H1 (cell line): Measurements from ENCODE around the gene PLA2G4F. TPM values are rescaled to one million over a fixed set of nuclear protein-coding genes. Genes with fewer than 3 reads are reported as not detected.

Source experiments
- CTCF ChIA-PET: fragments of 300-600 bp; sonication (Branson Sonifier 250); formaldehyde crosslinking; loops from one replicate; lab custom pipeline; 2021; ENCODE audit not compliant: partially characterized antibody; lab: Charles Lee
- POLR2A ChIA-PET: fragments of 300-600 bp; sonication (Branson Sonifier 250); formaldehyde crosslinking; loops from one replicate; lab custom pipeline; 2021; ENCODE audit warnings: inconsistent platforms; ENCODE audit not compliant: partially characterized antibody; lab: Charles Lee
- DNase-seq, 2 experiments: peaks; one replicate each; pipeline versions ENCODE4 v3.0.0 to v3.0.0-alpha.2; 2010 to 2022; ENCODE audit warnings: low spot score in 2 of 2, low read depth in 1 of 2, mixed read lengths in 1 of 2
- FAIRE-seq: peaks from 2 replicates; lab custom pipeline; 2011; peaks lifted over from hg19 to GRCh38; lab: Jason Lieb, UNC
- H2AFZ ChIP-seq: 2 replicates; pipeline ENCODE4 v1.8.1; 2012; ENCODE audit warnings: low read length, inconsistent platforms
- H2AK5ac ChIP-seq: 2 replicates; pipeline ENCODE4 v1.6.1; 2013; ENCODE audit warnings: low read depth, low read length
- H2BK120ac ChIP-seq: replicated peaks from 2 replicates; pipeline ENCODE3; 2013; ENCODE audit warnings: low read depth, low read length, inconsistent platforms
- H2BK12ac ChIP-seq: 2 replicates; pipeline ENCODE4 v1.6.1; 2013; ENCODE audit warnings: low read depth, low read length
- H2BK15ac ChIP-seq: 2 replicates; pipeline ENCODE4 v1.6.1; 2013; ENCODE audit warnings: low read length
- H2BK20ac ChIP-seq: 2 replicates; pipeline ENCODE4 v1.6.1; 2013; ENCODE audit warnings: low read length
- H2BK5ac ChIP-seq: 2 replicates; pipeline ENCODE4 v1.6.1; 2013; ENCODE audit warnings: low read depth, low read length
- H3K14ac ChIP-seq: 2 replicates; pipeline ENCODE4 v1.6.1; 2013; ENCODE audit warnings: inconsistent platforms; ENCODE audit not compliant: insufficient read length
- H3K18ac ChIP-seq: 2 replicates; pipeline ENCODE4 v1.6.1; 2013; ENCODE audit warnings: low read length; ENCODE audit errors: extremely low read depth
- H3K23ac ChIP-seq: 2 replicates; pipeline ENCODE4 v1.6.1; 2013; ENCODE audit warnings: inconsistent platforms; ENCODE audit not compliant: insufficient read length
- H3K23me2 ChIP-seq: 2 replicates; pipeline ENCODE4 v1.6.1; 2013; ENCODE audit warnings: low read depth, low read length
- H3K27ac ChIP-seq: 2 replicates; pipeline ENCODE4 v1.6.1; 2011; ENCODE audit warnings: low read depth, low read length, inconsistent platforms
- H3K27me3 ChIP-seq, 4 experiments: replicated peaks in 1 of 4; 1 replicate in 1 of 4; 2 replicates in 3 of 4; pipeline versions ENCODE4 v1.6.1 to v1.8.1; 2011 to 2013; ENCODE audit warnings: low read length in 3 of 4, mild to moderate bottlenecking in 3 of 4, inconsistent platforms in 2 of 4, mixed read lengths in 2 of 4, moderate library complexity in 1 of 4; ENCODE audit not compliant: control insufficient read depth in 3 of 4, insufficient read depth in 3 of 4; ENCODE audit errors: extremely low read depth in 1 of 4
- H3K36me3 ChIP-seq, 4 experiments: 2 replicates each; pipeline versions ENCODE4 v1.6.1 to v1.8.1; 2011 to 2013; ENCODE audit warnings: mild to moderate bottlenecking in 4 of 4, low read length in 3 of 4, moderate library complexity in 2 of 4, control low read depth in 1 of 4, inconsistent platforms in 1 of 4; ENCODE audit not compliant: insufficient read depth in 4 of 4, control insufficient read depth in 2 of 4
- H3K4ac ChIP-seq: replicated peaks from 2 replicates; pipeline ENCODE3; 2013; ENCODE audit warnings: low read length, low read depth, mixed read lengths, inconsistent platforms; ENCODE audit not compliant: insufficient read length
- H3K4me1 ChIP-seq, 4 experiments: replicated peaks in 1 of 4; 1 replicate in 1 of 4; 2 replicates in 3 of 4; pipeline versions ENCODE4 v1.6.1 to v1.8.1; 2011 to 2013; ENCODE audit warnings: low read length in 3 of 4, inconsistent platforms in 2 of 4, mixed read lengths in 1 of 4; ENCODE audit not compliant: insufficient read depth in 4 of 4, control insufficient read depth in 3 of 4
- H3K4me2 ChIP-seq, 2 experiments: 2 replicates each; pipeline versions ENCODE4 v1.6.1 to v1.8.1; 2011 to 2013; ENCODE audit warnings: low read depth in 2 of 2, low read length in 2 of 2, control low read depth in 1 of 2, inconsistent platforms in 1 of 2, mild to moderate bottlenecking in 1 of 2; ENCODE audit not compliant: insufficient read depth in 1 of 2
- H3K4me3 ChIP-seq, 4 experiments: fragments of 200-600, 300-600 bp in 1 of 4; sonication (generic), shearing (Covaris generic), sonication (Bioruptor Twin) in 1 of 4; 2 replicates each; pipeline versions ENCODE4 v1.5.1 to v1.8.1; 2011 to 2016; ENCODE audit warnings: low read length in 4 of 4, low read depth in 3 of 4, control low read depth in 2 of 4, inconsistent platforms in 2 of 4, mild to moderate bottlenecking in 2 of 4, mixed read lengths in 1 of 4, moderate library complexity in 1 of 4; ENCODE audit not compliant: insufficient read depth in 2 of 4; ENCODE audit errors: extremely low read depth in 1 of 4
- H3K56ac ChIP-seq: replicated peaks from 2 replicates; pipeline ENCODE3; 2013; ENCODE audit warnings: low read depth, mild to moderate bottlenecking, mixed read lengths, low read length, inconsistent platforms; ENCODE audit not compliant: insufficient read length
- H3K79me1 ChIP-seq: 2 replicates; pipeline ENCODE4 v1.6.1; 2013; ENCODE audit warnings: low read depth, low read length, control low read depth
- H3K79me2 ChIP-seq, 2 experiments: 2 replicates each; pipeline versions ENCODE4 v1.6.1 to v1.8.1; 2012 to 2013; ENCODE audit warnings: low read length in 2 of 2, mild to moderate bottlenecking in 2 of 2, inconsistent platforms in 1 of 2; ENCODE audit not compliant: insufficient read depth in 2 of 2, control insufficient read depth in 1 of 2
- H3K9ac ChIP-seq, 4 experiments: replicated peaks in 1 of 4; 1 replicate in 1 of 4; 2 replicates in 3 of 4; pipeline versions ENCODE4 v1.6.1 to v1.8.1; 2011 to 2013; ENCODE audit warnings: low read depth in 3 of 4, low read length in 3 of 4, control low read depth in 2 of 4, mild to moderate bottlenecking in 2 of 4, moderate library complexity in 2 of 4, inconsistent platforms in 1 of 4; ENCODE audit errors: extremely low read depth in 1 of 4
- H3K9me3 ChIP-seq, 2 experiments: 2 replicates each; pipeline versions ENCODE4 v1.6.1 to v1.8.1; 2012 to 2013; ENCODE audit warnings: mild to moderate bottlenecking in 2 of 2, moderate library complexity in 2 of 2, control low read depth in 1 of 2, inconsistent platforms in 1 of 2, low read depth in 1 of 2, low read length in 1 of 2, mixed read lengths in 1 of 2; ENCODE audit not compliant: insufficient read depth in 2 of 2
- H4K20me1 ChIP-seq, 2 experiments: replicated peaks in 1 of 2; 2 replicates each; pipeline versions ENCODE3 to v1.8.1; 2011 to 2013; ENCODE audit warnings: inconsistent platforms in 2 of 2, low read length in 2 of 2, mild to moderate bottlenecking in 1 of 2; ENCODE audit not compliant: insufficient read depth in 2 of 2, control insufficient read depth in 1 of 2
- H4K5ac ChIP-seq: 2 replicates; pipeline ENCODE4 v1.6.1; 2013; ENCODE audit warnings: low read length, low read depth, mixed read lengths, inconsistent platforms; ENCODE audit not compliant: insufficient read length
- H4K8ac ChIP-seq: 2 replicates; pipeline ENCODE4 v1.8.0; 2013; ENCODE audit warnings: mild to moderate bottlenecking, moderate library complexity, low read length, inconsistent platforms; ENCODE audit not compliant: insufficient read depth; ENCODE audit errors: extremely low read depth
- H4K91ac ChIP-seq: replicated peaks from 2 replicates; pipeline ENCODE3; 2013; ENCODE audit warnings: low read length, mixed read lengths, inconsistent platforms; ENCODE audit not compliant: insufficient read length
- CTCF ChIP-seq, 3 experiments: IDR thresholded peaks; 1 replicate in 2 of 3; 2 replicates in 1 of 3; pipeline versions ENCODE4 v1.5.1 to v1.6.1; 2011; ENCODE audit warnings: low read length in 3 of 3, mild to moderate bottlenecking in 3 of 3, inconsistent platforms in 2 of 3, low read depth in 1 of 3, moderate library complexity in 1 of 3; ENCODE audit not compliant: insufficient read depth in 1 of 3; ENCODE audit errors: control extremely low read depth in 1 of 3
- EZH2 ChIP-seq: fragments of 200-600 bp; sonication (generic); IDR thresholded peaks from 2 replicates; pipeline ENCODE4 v1.7.1; 2012; ENCODE audit warnings: low read depth, mild to moderate bottlenecking, moderate library complexity, low read length, inconsistent platforms; ENCODE audit not compliant: severe bottlenecking
- GTF2F1 ChIP-seq: IDR thresholded peaks from 2 replicates; pipeline ENCODE4 v1.6.1; 2012; ENCODE audit warnings: low read depth, low read length, improper control_type of control experiment, borderline replicate concordance
- HDAC6 ChIP-seq: IDR thresholded peaks from one replicate; pipeline ENCODE4 v1.7.1; 2012; ENCODE audit warnings: low read depth, mild to moderate bottlenecking, inconsistent platforms, low read length, moderate library complexity
- POLR2A ChIP-seq, 2 experiments: IDR thresholded peaks; 1 replicate in 1 of 2; 2 replicates in 1 of 2; pipeline ENCODE4 v1.6.1; 2011; ENCODE audit warnings: low read depth in 2 of 2, low read length in 2 of 2, mild to moderate bottlenecking in 2 of 2; ENCODE audit errors: control extremely low read depth in 1 of 2
- RNF2 ChIP-seq: fragments of 200-900, 300-1000 bp; sonication (generic); IDR thresholded peaks from 2 replicates; pipeline ENCODE4 v1.7.1; 2016; ENCODE audit warnings: borderline replicate concordance, low read depth, mild to moderate bottlenecking, antibody characterized with exemption, low read length; ENCODE audit not compliant: poor library complexity, severe bottlenecking; ENCODE audit errors: missing control alignments
- RXRA ChIP-seq: IDR thresholded peaks from 2 replicates; pipeline ENCODE4 v1.6.1; 2011; ENCODE audit warnings: low read depth, mild to moderate bottlenecking, low read length, moderate library complexity; ENCODE audit not compliant: insufficient read depth
- SP4 ChIP-seq: IDR thresholded peaks from 2 replicates; pipeline ENCODE4 v1.6.1; 2012; ENCODE audit warnings: low read length, inconsistent platforms
- TAF1 ChIP-seq: IDR thresholded peaks from 2 replicates; pipeline ENCODE4 v1.6.1; 2011; ENCODE audit warnings: mild to moderate bottlenecking, low read depth, low read length
- TCF12 ChIP-seq: IDR thresholded peaks from 2 replicates; pipeline ENCODE4 v1.6.1; 2011; ENCODE audit warnings: low read depth, mild to moderate bottlenecking, low read length
- WGBS, 2 experiments: shearing (Covaris generic) in 1 of 2; methylation state at CpG; one replicate each; pipeline versions ENCODE4 v1.1.6 to v1.1.7; 2013 to 2015; ENCODE audit warnings: low lambda C conversion rate in 2 of 2, mixed read lengths in 2 of 2, inconsistent platforms in 1 of 2, low coverage in 1 of 2, missing lambda C conversion rate in 1 of 2; ENCODE audit not compliant: insufficient replicate concordance in 2 of 2, insufficient coverage in 1 of 2, insufficient read length in 1 of 2; ENCODE audit errors: extremely low coverage in 1 of 2, missing lambda C conversion rate in 1 of 2; 5-methylcytosine and 5-hydroxymethylcytosine counted together
- polyA plus RNA-seq, 7 experiments: library from polyadenylated mRNA; depleted of rRNA in 3 of 7; stranded (reverse) in 5 of 7; unstranded in 2 of 7; fragments of >200 nt in 5 of 7; fragments of 200-250 nt in 2 of 7; gene quantifications; 1 replicate in 5 of 7; 2 replicates in 1 of 7; 4 replicates in 1 of 7; pipeline versions ENCODE4 v1.2.1 to v1.2.3, GENCODE V29; 2011 to 2013; ENCODE audit warnings: missing spikeins in 2 of 7, mixed read lengths in 2 of 7
- total RNA-seq: library from RNA; stranded (reverse); fragmentation: NEBNext Ultra II Directional; extraction: Animal tissue kit (Norgen Biotek cat#: 25700); gene quantifications from 2 replicates; pipeline ENCODE4 v1.2.1, GENCODE V29; 2021

The PLA2G4F gene
- total and polyA plus RNA-seq, 2 of the 8 experiments (the other 6 are each of a cell fraction or from before 2014, with no cell fraction given): not detected

- H3K18ac ChIP-seq: no peak overlapping the region
- no peak overlapping the region for H4K5ac ChIP-seq
- no peak for FAIRE-seq
- no peaks in the 10 kb centered on the region for H3K79me2 ChIP-seq
- no peak overlapping the region for H3K23ac ChIP-seq
- no peak overlapping the region for H3K56ac ChIP-seq
- no peak overlapping the region for H2BK15ac ChIP-seq
- no peak overlapping the region for H2BK12ac ChIP-seq
- no peak overlapping the region for H2AK5ac ChIP-seq
- H2BK5ac ChIP-seq: no peak overlapping the region
- H3K4me1 ChIP-seq: no peaks in the 10 kb centered on the region; a peak in 1 of 7 replicates
- no peaks in the 10 kb centered on the region for H3K79me1 ChIP-seq
- H3K4ac ChIP-seq: no peak overlapping the region
- peaks cover 4 to 8% of the 10 kb centered on the region in 2 experiments; a peak in 1 of 4 replicates for H3K9me3 ChIP-seq
- H3K27me3 ChIP-seq: no peaks in the 10 kb centered on the region
- no peak overlapping the region for H3K9ac ChIP-seq
- no peak overlapping the region for H2BK20ac ChIP-seq
- no peaks in the 10 kb centered on the region for H4K20me1 ChIP-seq
- no peaks in the 10 kb centered on the region for H3K23me2 ChIP-seq
- WGBS, 2 experiments: 84% methylated on average over 7 of the region's 7 CpGs; no CpG with 5 or more reads in 1 of the 2 experiments
- H3K27ac ChIP-seq: no peak overlapping the region
- POLR2A ChIA-PET: no interaction called here
- H4K8ac ChIP-seq: no peak overlapping the region
- CTCF ChIA-PET: interaction anchor here (1.0 to 22.6 kb wide), 6 partner anchors 16 to 151 kb away, joined by 3 to 416 read pairs (median 6); no protein-coding TSS in a partner anchor
- H3K14ac ChIP-seq: no peak overlapping the region
- no peak for DNase-seq
- H2BK120ac ChIP-seq: no peak overlapping the region
- H3K36me3 ChIP-seq: no peaks in the 10 kb centered on the region
- H2AFZ ChIP-seq: no peak overlapping the region
- H4K91ac ChIP-seq: no peak overlapping the region
- no peak overlapping the region for H3K4me3 ChIP-seq
- no peak overlapping the region for H3K4me2 ChIP-seq
- no peak for TF ChIP-seq TCF12
- TF ChIP-seq RXRA: no peak
- no peak for TF ChIP-seq TAF1
- TF ChIP-seq HDAC6: no peak
- no peak for TF ChIP-seq POLR2A (IDR thresholded peaks at IDR 0.05; ENCODE audit: control extremely low read depth in 1 of 2, low read depth in 2 of 2, low read length in 2 of 2)
- no peak for TF ChIP-seq CTCF (IDR thresholded peaks at IDR 0.05; ENCODE audit: control extremely low read depth in 1 of 3, insufficient read depth in 1 of 3, low read depth in 1 of 3, low read length in 3 of 3)
- no peak for TF ChIP-seq SP4
- no peak for TF ChIP-seq RNF2
- TF ChIP-seq EZH2: no peak
- TF ChIP-seq GTF2F1: no peak
- TF ChIP-seq, all 59 proteins: peak for 0
These were observed 15.2 kb downstream of the PLA2G4F start for GRCh38 chr15:42141246-42141645.
